HG03342 (cell line): ENCODE results near the gene PKP2.

Source experiments
- ATAC-seq: cut with Tn5 transposase; IDR thresholded peaks from one replicate; pipeline ENCODE4 v1.9.1; 2021; ENCODE audit warnings: mild to moderate bottlenecking, moderate library complexity; ENCODE audit not compliant: unreplicated experiment

The PKP2 gene

DNA sequence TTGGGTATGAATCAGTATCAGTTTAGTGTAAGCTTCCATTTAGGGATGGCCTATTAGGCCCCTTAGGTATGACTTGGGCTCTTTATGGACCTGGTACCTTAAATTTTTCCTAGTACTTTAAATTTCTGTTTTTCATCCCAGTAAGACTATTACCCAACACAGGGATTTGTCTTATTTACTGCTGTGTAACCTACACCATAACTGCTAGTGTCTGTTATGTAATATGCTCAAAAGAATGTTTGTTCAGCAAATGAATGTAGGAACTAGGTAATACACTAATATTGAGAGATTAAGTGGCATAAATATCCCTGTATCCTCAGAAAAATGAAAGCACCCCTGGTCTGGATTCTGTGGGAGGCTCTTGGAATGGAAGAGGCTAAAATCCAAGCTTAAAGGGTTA lies 77.2 kb downstream of the PKP2 start:
- no peak for ATAC-seq

DNA sequence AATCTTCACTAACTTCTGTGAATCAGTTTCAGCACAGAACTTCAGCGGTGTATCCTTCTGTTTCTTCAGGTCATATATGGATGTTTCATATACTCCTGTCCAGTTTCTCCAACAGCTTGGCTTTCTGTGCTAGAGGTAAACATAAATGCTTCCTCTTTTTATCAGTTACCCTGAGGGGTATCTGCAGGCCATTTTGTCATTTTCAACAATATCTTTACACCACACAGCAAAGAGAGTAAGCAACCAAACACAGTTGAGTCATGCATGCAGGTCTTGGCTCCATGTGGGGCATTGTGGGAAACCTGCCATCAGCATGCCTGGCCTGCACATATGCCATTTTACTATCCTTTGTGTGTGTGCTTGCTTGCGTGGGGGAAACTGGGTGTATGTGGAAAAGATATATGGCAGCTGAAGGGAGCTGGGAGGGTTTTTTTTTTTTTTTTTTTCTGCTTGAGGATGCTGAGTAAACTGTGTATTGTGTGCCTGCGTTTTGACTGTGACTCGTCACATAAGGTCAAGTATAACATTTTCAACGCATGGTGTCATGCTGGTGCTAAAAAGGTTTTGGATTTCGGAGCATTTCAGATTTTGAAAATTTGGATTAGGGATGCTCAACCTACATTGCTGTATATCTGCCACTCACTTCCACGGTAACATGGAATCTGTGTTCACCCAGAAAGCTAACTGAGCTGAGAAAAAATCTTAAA lies 84.7 kb downstream of the PKP2 start:
- no peak for ATAC-seq

DNA sequence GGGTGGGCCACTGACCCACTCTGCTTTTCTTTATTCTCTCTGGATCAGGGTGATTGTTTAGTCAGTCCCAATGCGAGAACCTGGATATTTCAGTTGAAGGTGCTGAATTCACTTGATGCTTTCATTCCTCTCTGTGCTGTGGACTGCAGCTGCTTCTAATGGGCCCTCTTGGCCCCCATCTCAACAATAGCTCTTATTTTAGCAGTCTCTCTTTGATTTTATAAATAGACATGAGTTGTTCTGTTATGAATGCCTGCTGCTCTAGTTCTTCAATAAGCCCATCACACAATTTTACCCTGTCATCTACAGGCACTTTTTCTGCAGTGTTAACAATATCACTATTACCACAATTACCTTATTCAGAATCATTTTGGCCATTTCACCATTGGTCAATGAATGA lies 86.7 kb downstream of the PKP2 start:
- no peak for ATAC-seq

DNA sequence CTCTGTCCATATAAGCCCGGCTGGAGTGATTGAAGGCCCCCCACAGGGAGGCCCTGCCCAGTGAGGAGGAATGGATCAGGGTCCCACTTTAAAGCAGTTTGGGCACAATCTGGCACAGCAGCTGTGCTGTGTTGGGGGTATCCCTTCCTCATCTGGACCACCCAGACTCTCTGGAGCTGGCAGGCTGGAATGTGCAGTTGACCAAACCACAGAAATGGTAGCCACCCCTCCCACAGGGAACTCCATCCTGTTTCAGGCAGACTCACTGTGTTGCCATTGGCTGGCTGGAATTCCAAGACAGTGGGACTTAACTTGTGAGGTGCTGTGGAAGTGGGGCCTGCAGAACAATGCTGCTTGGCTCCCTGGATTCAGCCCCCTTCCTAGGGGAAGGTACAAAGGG lies 87.4 kb downstream of the PKP2 start:
- ATAC-seq: no peak

DNA sequence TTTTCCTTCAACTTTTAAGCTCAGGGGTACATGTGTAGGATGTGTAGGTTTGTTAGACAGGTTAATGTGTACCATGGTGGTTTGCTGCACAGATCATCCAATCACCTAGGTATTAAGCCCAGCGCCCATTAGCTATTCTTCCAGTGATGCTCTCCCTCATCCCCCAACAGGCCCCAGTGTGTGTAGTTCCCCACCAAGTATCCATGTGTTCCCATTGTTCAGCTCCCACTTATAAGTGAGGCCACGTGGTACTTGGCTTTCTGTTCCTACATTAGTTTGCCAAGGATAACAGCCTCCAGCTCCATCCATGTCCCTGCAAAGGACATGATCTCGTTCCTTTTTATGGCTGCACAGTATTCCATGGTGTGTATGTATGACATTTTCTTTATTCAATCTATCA lies 92.3 kb downstream of the PKP2 start:
- ATAC-seq: no peak

DNA sequence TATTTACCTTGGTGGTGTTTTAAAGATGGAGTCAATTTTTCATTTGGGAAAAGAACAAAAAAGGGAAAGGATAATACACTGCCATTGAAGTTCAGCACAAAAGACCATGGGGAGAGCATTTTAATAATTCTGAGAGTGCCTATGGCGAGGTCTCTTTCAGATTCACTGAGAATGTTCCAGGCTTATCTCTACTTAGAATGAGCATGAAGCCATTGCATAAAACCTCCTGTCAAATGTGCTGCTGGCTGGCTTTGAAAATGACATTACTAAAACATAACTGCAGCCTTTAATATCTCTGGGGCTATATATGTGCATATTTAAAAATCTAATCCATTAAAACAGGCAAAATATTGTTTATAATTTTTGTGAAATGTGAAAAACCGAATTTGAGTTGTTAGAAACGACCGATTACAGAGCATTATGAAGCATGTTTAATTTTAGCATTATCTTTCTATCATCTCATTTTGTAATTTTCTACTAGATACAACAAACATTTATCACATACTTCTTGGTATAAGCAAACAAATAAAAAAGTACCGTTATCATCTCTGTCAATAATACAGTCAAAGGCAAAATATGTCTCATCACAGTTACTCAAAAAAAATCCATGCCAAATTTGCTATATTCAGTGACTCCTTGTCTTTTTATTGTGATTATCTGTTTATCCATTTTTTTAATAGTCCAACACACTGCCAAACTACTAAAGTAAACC lies 95.2 kb downstream of the PKP2 start:
- ATAC-seq: no peak

DNA sequence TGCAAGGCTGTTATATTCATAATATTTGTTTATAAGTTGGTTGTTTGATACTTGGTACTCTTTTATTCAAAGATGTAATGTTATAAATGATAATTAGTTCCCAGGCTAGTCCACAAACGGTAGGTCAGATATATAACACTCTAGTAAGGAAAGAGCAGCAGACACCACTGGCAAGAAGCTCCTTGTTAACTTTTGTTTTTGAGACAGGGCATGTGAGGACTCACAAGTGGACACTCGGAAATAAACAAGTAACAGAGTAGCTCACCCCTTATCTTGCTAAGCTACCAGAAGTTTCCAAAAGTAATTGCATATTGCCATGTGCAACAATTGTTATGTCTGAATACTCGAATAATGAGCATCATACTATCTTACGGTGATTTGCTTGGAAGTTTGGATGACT lies 102.3 kb downstream of the PKP2 start:
- ATAC-seq: no peak

DNA sequence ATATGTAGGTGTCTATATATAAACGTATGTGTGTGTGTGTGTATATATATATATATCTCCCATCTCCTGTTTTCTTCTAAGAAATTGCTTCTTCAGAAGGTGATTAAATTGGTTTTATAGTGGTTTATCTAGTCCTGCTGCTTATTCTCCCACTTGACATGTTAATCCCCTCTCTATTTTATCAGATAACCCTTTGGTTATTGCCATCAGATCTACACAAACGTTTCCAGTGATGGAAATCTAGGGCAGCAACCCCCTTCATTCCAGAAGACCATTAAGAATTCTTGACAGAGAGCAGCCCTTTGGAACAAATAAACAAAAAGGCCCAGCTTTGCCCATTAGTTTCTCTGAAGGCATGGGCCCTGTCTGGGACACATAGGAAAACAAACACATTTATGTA lies 106.7 kb downstream of the PKP2 start:
- no peak for ATAC-seq

DNA sequence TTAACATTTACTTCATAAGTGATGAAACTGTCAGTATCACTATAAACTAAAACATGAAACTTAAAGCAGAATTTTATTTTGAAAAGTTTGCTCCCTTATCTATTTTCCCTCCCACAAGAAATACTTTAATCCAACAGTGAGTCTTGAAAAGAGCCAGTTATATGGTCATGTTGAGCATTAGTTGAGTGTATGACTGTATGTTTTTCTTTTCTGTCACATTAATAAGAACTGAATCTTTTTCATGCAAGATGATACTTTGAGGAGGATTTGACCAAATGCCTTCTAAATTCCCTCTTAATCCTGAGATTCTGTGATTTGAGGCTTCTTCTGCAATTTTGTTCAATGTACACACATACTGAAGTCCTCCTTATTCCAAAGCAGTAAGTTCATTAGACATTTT lies 107.1 kb downstream of the PKP2 start:
- ATAC-seq: no peak

DNA sequence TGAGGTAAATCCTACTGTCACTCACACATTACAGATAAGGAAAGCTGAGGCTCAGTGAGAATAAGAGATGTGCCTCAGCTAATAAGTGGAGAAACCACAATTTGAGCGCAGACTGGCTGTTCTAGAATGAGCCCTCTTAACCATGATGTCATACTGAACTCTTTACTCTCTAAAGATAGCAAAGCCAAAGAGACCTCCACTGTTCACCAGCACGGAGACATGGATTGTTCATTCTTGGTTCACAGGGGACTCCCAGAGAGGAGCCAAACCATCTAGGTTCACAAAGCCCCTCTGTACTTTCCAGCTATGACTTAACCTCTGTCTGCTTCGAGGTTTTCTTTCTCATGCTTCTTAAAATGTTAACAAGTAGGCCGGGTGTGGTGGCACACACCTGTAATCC lies 108.2 kb downstream of the PKP2 start:
- no peak for ATAC-seq

DNA sequence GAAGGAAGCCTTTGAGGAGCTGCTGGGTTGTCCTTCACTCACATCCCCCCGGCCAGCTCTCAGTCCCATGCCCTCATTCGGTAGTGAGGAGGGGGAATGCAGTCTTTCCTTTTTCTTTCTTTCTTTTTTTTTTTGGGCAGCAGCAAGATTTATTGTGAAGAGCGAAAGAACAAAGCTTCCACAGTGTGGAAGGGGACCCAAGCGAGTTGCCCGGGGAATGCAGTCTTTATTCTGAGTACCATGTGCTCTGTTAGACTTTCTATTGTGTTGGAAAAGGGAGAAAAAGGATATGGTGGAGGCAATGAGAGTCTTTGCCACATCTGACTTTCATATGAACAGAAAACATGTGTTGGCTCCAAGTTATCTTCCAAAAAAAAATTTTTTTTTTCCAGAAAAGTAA lies 111.0 kb downstream of the PKP2 start:
- no peak for ATAC-seq

DNA sequence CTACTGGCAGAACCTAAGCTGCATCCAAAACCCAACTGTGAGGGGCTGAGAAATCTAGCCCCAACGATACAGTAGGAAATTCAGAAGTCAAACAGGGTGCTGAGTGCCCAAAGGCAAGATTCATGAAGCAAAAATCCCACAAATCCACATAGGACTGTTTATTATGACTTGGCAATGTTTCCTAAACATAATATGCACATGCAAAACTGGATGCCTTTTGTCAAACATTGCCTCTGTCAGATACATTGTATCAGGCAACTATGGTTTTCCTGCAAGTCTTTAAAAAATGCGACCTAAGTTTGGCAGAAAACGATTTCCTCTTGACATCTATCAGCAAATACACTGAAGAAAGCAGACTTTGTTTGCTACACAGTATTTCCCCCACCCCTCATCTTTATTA lies 113.5 kb downstream of the PKP2 start:
- no peak for ATAC-seq

DNA sequence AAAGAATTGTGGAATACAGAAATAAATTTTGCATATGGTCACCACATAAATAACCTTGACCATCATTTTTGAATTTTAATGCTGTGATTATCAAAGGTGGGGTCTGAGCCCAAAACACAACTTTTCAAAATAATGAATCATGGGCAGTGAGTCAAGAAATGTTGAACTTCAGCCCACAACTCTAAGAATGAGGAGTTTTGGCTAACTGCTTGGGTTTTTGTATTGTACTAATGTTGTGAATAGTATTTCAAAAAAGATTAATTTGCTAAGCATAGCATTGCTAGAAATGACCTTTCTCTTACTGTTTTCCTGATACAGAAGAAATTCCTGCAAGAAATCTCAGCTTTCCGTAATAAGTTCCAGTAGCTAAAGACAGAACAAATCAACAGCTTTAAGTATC lies 116.5 kb downstream of the PKP2 start:
- no peak for ATAC-seq

DNA sequence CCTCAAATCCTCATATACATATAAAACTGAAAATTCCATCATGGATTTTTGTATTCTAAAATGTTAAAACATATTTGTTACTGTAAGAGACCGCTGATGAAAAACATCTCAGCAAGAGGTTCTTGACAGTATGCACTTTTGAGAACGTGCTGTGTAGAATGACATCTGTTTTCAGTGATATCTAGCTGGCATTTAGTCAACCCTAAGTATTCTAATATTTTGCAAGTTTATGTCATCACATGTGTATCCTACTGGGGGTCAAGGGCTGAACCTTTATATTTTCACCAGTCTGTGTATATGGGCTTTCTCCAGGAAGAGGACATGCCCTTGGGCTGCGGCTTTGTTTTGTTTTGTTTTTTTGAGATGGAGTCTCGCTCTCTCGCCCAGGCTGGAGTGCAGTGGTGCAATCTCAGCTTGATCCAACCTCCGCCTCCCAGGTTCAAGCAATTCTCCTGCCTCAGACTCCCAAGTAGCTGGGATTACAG lies 118.8 kb downstream of the PKP2 start:
- no peak for ATAC-seq

DNA sequence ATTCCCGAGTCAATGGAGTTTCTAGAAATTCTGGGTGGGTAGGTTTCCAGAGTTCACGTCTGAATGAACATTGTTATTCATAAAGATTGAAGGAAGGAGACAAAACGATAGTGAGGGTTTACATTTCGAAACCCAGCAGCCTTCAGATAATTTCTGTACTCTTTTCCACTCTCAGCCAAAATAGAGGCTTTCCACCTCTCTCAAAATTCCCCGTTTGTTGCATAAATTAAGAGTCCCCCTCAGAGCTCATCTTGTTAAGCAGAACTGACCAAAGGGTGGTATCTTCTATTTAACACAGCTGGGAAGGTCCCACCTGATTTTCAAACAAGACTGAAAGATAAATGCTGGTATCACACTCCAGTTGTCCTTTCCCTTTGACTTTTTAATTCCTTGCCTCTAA lies 119.4 kb downstream of the PKP2 start:
- no peak for ATAC-seq

DNA sequence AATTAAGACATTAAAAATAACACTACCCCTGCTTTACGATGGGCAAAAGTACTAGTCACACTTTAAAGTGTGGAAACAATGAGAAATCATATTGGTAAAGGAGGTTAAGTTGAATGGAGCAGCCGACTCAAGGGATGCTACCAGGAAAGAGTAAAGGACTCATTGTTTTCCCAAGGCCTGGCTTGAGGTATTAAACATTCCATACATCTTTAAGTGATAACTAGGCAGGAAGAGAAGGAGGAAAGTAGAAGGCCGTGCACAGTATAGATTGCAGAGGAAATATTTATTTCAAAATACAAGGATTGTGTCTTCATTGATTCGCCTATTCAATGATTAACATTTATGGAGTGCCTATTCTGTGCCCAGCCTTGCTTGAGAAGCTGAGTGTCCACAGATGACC lies 120.3 kb downstream of the PKP2 start:
- ATAC-seq: no peak

DNA sequence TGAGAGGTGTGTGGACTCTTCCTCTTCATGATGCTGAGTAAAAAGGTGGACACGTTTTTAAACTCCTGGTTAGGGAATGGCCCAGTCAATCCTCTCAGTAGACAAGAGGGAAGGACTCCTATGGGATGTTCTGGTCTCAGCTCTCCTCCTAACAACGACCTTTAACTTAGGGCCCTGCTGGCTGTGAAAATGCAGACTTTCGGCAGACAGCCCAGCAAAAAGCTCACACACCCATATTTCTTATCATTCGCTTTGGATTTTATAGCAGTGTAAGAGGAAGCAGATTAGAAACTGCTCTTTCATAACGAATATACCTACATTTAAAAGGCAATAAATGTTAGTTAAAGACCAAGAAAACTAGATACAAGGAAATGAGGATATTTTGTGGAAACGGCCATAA lies 122.9 kb downstream of the PKP2 start:
- no peak for ATAC-seq

DNA sequence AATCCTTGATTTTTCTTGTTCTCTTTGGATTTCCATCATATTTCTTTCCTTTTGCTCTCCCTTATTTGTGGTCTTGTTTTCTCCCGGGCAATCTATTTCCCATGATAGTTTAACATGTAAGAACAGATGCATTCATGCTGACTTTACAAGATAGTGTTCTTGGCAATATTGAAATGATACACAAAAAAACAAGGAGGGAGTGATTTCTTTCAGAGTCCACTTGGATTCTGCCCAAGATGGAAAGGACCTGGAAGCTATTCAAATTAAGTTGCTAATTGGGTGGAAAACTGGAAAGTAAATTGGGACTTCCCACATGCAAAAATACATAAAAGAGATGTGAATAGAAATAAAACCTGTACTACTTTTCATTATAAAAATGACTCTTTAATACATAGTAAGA lies 126.4 kb downstream of the PKP2 start:
- ATAC-seq: no peak

DNA sequence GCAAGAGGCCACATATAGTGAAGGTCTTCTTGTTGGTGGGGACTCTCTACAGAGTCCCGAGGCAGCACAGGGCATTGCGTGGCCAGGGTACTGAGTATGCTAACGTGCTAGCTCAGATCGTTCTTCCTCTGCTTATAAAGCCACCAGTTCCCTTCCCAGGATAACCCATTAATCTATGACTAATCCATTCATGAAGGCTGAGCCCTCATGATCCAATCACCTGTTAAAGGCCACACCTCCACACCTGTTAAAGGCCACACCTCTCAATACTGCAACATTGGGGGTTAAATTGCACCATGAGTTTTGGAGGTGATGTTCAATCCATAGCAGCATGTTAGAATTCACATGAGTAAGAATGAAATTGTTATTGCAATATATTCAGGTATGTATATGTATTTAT lies 128.1 kb downstream of the PKP2 start:
- no peak for ATAC-seq

DNA sequence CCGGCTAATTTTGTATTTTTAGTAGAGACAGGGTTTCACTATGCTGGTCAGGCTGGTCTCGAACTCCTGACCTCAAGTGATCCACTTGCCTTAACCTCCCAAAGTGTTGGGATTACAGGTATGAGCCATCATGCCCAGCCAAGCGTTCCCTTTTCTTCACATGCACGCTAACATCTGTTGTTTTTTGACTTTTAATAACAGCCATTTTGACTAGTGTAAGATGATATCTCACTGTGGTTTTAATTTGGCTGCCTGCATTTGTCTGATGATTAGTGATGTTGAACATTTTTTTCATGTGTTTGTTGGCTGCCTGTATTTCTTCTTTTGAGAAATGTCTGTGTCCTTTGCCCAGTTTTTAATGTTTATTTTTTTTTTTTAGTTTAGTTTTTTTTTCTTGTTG lies 130.7 kb downstream of the PKP2 start:
- ATAC-seq: no peak

DNA sequence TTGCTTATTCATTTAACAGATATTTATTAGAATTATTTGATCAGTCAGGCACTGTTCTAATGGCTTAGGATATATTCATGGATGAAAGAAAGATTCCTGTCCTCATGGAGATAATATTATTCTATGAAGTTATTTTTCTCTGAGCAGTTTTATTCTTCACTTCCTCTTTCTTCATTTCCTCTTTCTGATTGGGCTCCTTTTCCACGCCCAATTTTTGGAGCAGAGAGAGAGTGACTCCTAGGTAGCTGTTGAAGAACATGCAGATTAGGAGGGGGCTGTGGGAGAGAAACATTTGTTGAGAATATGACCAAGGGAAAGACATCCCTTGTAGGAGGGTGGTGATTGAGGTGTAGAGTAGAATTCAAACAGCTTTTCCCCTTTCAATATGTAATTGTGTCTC lies 134.9 kb downstream of the PKP2 start:
- peak; percentile 80 for ATAC-seq

DNA sequence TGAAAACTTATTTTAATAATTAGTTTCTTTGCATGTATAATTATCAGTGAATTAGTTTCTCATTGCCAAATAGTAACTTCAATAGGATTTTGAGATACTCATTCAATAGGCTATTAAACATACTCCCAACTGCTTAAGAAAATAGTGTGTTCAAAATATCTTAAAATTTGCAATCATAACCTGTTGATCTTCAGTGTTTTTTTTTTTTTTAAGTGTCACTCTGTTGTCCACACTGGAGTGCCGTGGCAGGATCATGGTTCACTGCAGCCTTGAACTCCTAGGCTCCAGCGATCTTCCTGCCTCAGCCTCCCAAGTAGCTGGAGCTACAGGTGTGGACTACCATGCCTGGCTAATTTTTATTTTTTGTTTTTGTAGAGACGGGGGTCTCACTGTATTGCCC lies 139.4 kb downstream of the PKP2 start:
- no peak for ATAC-seq
